Psoas muscle (tissue), 8 donors: ENCODE measurements around the gene IKZF5. TPM values are rescaled to one million over a fixed set of nuclear protein-coding genes. Genes with fewer than 3 reads are reported as not detected.
A peak's percentile ranks its signal among the peaks of the same experiment; 100 is the strongest.

Source experiments
- ATAC-seq, 4 donors: fragments of 200-7000 bp; cut with Tn5 transposase; one replicate each; pipeline ENCODE4 v1.9.1; 2020; ENCODE audit warnings: moderate library complexity in 3 of 4, mild to moderate bottlenecking in 2 of 4
- DNase-seq, 2 donors: peaks; one replicate each; pipeline ENCODE4 v3.0.0-alpha.2; 2020
- H3K27ac ChIP-seq: fragments of 200-600 bp; one replicate; pipeline ENCODE4 v1.8.0; 2022
- H3K27me3 ChIP-seq, 3 donors: fragments of 200-600 bp in 1 of 3; one replicate each; pipeline versions ENCODE4 v1.6.1 to v1.8.0; 2013 to 2022; ENCODE audit warnings: low read length in 2 of 3, mild to moderate bottlenecking in 2 of 3, moderate library complexity in 1 of 3; ENCODE audit not compliant: insufficient read depth in 3 of 3
- H3K36me3 ChIP-seq, 2 donors: fragments of 200-600 bp in 1 of 2; one replicate each; pipeline versions ENCODE4 v1.6.1 to v1.8.0; 2013 to 2022; ENCODE audit warnings: low read depth in 1 of 2, mild to moderate bottlenecking in 1 of 2, moderate library complexity in 1 of 2; ENCODE audit not compliant: insufficient read depth in 1 of 2
- H3K4me1 ChIP-seq: fragments of 200-600 bp; one replicate; pipeline ENCODE4 v1.8.0; 2022
- H3K4me3 ChIP-seq: fragments of 200-600 bp; one replicate; pipeline ENCODE4 v1.8.0; 2022; ENCODE audit warnings: mild to moderate bottlenecking
- H3K9me3 ChIP-seq: fragments of 200-600 bp; one replicate; pipeline ENCODE4 v1.8.0; 2022
- WGBS, 3 donors: extraction: QIAGEN DNeasy Blood & Tissue Kit; methylation state at CpG; one replicate each; pipeline versions ENCODE4 v1.1.6 to v1.1.7; 2013; 5-methylcytosine and 5-hydroxymethylcytosine counted together
- intact Hi-C, 2 donors: fragments of 100-400 bp; cut with DNase I; formaldehyde crosslinking; loops; one replicate each; pipeline versions ENCODE4 v1.11.0 to v1.14.2; 2022
- polyA plus RNA-seq, 3 donors: library from polyadenylated mRNA; stranded (reverse); fragments of 200-250 nt; gene quantifications; one replicate each; pipeline ENCODE4 v1.2.3, GENCODE V29; 2013
- total RNA-seq, 4 donors: library from RNA; stranded (reverse); fragmentation: NEBNext Ultra II Directional in 2 of 4; extraction: Animal tissue kit (Norgen Biotek cat#: 25700) in 2 of 4; gene quantifications; one replicate each; pipeline versions ENCODE4 v1.2.1 to v1.2.4, GENCODE V29; 2021 to 2023
- TF ChIP-seq, protein P1 (sequence below): fragments of 200-600 bp; IDR thresholded peaks from one replicate; pipeline ENCODE4 v1.8.0; 2022; ENCODE audit warnings: antibody characterized with exemption
- donor health status: healthy with polysubstance abuse.
- donor health status: DM: no; HTN: no; CAD: no; lungs with moderate emphysema.
- donor health status: Bipolar disorder and iron deficiency.
- donor health status: healthy.
- donor health status: DM: yes; HTN: yes; CAD: no.
- donor health status: DM: no; HTN: no; CAD: no.
- donor health status: DM: no; HTN: no; CAD: no.
- donor health status: DM: yes; HTN: yes; CAD: no.

Gene IKZF5
- total and polyA plus RNA-seq, 7 donors = 4.9 to 20.1 (median 11.2) TPM

DNA sequence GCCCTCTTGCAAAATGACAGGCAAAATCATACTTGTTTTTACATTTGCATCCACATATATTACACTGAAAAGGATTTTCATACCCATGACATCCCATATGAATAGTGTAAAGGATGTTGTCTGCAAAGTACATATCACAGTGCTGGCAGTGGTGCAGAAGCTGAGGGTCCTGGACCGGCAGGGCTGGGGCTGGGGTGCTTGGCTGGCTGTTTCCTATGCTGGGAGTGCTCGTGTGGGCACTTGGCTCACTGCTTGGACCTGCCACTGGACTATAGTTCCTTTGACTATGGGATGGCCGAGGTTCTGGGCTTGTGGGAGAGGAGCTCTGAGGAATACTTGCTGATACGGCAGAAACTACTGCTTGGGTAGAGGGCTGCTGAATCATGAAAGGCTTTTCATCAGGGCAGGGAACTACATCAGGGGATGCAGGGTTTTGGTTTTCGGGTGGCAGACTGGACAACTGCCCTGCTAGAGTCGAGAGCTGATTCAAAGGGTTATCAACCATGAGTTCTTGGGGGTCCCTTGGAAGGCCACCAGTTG, 14.7 kb downstream of the IKZF5 start:
- Histone ChIP-seq H3K27ac (no peak overlapping the region), H3K4me1 (no peaks in the 10 kb centered on the region), H3K4me3 (no peak overlapping the region), H3K27me3 (no peaks in the 10 kb centered on the region), H3K9me3 (no peaks in the 10 kb centered on the region), H3K36me3 (peaks cover 11 to 91% of the 10 kb centered on the region in 2 donors)
- TF ChIP-seq, protein P1, sequence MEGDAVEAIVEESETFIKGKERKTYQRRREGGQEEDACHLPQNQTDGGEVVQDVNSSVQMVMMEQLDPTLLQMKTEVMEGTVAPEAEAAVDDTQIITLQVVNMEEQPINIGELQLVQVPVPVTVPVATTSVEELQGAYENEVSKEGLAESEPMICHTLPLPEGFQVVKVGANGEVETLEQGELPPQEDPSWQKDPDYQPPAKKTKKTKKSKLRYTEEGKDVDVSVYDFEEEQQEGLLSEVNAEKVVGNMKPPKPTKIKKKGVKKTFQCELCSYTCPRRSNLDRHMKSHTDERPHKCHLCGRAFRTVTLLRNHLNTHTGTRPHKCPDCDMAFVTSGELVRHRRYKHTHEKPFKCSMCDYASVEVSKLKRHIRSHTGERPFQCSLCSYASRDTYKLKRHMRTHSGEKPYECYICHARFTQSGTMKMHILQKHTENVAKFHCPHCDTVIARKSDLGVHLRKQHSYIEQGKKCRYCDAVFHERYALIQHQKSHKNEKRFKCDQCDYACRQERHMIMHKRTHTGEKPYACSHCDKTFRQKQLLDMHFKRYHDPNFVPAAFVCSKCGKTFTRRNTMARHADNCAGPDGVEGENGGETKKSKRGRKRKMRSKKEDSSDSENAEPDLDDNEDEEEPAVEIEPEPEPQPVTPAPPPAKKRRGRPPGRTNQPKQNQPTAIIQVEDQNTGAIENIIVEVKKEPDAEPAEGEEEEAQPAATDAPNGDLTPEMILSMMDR = no peak
- DNase-seq (no peak), ATAC-seq (no peak)
- WGBS, 3 donors = 89 to 94% (median 94%) methylated on average over 6 of the region's 6 CpGs
- intact Hi-C loops = no loop called here

DNA sequence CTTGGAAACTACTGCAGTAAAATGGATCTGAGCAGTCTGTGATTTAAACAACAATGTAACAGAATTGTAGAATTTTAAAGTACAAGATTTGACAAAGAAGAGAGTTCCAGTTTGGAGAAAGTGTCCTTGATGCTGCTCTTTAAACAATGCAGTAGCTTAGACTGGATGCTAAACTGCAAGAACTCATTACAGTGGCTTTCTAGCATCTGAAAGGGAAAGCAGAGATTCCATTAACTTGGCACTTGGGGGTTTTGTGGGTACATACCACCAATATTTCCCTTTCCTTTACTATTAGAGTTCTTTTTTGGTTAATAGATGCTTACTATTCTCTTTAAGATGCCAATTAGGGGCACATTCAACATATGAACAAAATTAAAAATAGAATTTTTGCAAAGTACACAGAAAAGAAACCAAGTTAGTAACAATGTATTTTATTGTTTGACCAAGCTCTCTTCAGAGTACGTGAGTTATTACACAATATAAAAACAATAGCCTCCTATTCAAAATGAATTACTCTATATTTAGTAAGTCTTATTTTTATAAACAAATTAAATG, 16.5 kb downstream of the IKZF5 start:
- no peak for ATAC-seq
- intact Hi-C loops = no loop called here
- TF ChIP-seq, protein P1 = no peak
- Histone ChIP-seq H3K4me1 (no peaks in the 10 kb centered on the region), H3K27me3 (no peaks in the 10 kb centered on the region), H3K36me3 (peaks cover 11 to 85% of the 10 kb centered on the region in 2 donors), H3K9me3 (no peaks in the 10 kb centered on the region), H3K27ac (no peak overlapping the region), H3K4me3 (no peak overlapping the region)
- no peak for DNase-seq
- WGBS, 3 donors = 78 to 86% (median 78%) methylated on average over 1 of the region's 1 CpG

DNA sequence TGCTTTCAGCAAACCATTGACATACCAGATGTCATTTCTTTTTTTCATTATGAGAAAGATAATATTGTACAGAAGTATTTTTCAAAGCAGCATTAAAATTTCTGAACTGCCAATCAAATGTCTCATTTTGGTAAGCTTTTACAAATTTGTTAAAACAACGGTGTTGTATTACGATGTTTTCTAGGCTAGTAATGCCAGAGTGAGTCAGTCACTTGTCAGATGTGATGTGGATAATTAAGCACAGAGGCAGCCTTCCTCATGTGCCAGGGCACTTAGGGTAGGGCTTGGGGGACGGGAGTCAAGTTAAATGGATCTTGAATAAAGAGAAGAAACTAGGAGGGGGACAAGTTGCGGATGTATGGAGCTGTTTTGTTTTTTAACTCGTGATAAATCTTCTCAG, 18.3 kb downstream of the IKZF5 start:
- TF ChIP-seq, protein P1 = no peak
- no peak for DNase-seq
- H3K9me3 ChIP-seq = no peaks in the 10 kb centered on the region
- no peak for ATAC-seq
- 62 to 72% (median 64%) methylated on average over 5 of the region's 5 CpGs for WGBS, 3 donors
- no peaks in the 10 kb centered on the region for H3K27me3 ChIP-seq
- H3K27ac ChIP-seq = no peak overlapping the region
- H3K36me3 ChIP-seq = peaks cover 3 to 81% of the 10 kb centered on the region in 2 donors
- no peaks in the 10 kb centered on the region for H3K4me1 ChIP-seq
- intact Hi-C loops = no loop called here
- H3K4me3 ChIP-seq = no peak overlapping the region

GRCh38 chr10:122988501-122988900, 20.1 kb downstream of the IKZF5 start:
- Histone ChIP-seq H3K27ac (no peak overlapping the region), H3K9me3 (no peaks in the 10 kb centered on the region), H3K4me1 (no peaks in the 10 kb centered on the region), H3K27me3 (no peaks in the 10 kb centered on the region), H3K4me3 (no peak overlapping the region), H3K36me3 (peaks cover 0 to 72% of the 10 kb centered on the region in 2 donors)
- 57 to 73% (median 62%) methylated on average over 2 of the region's 2 CpGs for WGBS, 3 donors
- intact Hi-C loops = no loop called here
- no peak for ATAC-seq
- no peak for DNase-seq
- TF ChIP-seq, protein P1 = no peak

GRCh38 chr10:122986335-122986734, 22.3 kb downstream of the IKZF5 start:
- H3K9me3 ChIP-seq = no peaks in the 10 kb centered on the region
- DNase-seq (no peak), ATAC-seq (peak in 1 of 4 donors; percentile 41)
- intact Hi-C loops = no loop called here
- no peaks in the 10 kb centered on the region for H3K4me1 ChIP-seq
- TF ChIP-seq, protein P1 = no peak
- H3K4me3 ChIP-seq = no peak overlapping the region
- H3K27ac ChIP-seq = no peak overlapping the region
- H3K36me3 ChIP-seq = peaks cover 0 to 51% of the 10 kb centered on the region in 2 donors
- WGBS, 3 donors = 74 to 84% (median 74%) methylated on average over 6 of the region's 6 CpGs
- no peaks in the 10 kb centered on the region for H3K27me3 ChIP-seq
